Measurements from ENCODE around the gene TNFSF9.

DNA sequence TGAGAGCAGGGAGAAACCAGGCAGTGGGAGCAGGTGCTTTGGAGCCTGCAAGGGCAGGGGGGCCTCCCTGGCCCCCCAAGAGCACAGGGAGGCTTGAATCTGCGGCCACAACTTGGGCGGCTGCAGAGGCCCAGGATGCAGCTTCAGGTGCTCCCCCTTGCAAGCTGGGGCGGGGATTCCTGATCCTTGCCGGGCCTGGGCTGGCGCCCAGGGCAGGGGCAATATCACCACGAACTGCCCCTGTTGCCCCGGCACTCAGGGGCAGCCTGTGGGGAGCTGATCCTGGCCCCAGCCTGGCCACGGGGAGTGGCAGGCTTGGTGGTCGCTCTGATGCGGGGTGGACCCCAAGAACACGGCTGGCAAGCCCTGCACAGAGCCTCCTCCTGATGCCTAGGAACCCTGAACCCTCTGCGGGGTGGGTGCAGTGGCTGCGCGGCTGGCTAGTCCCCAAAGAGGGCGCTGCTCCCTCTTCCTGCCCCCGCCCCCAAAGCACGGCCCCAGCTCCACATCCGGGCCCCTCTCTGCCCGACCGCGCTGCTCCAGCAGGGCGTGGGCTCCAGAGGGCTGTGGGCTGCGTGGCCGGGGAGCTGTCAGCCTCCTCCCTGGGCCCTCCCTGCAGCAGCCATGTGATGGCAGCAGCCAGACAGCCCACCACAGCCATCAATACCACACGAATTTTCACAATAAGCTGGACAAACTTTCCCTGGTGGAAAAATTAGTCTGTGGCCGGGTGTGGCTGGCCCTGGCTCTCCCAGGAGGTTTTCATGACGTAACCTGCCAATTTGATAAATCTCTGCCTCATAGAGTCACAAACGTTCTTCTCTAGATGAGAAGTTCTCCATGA, 21.0 kb downstream of the TNFSF9 start:
- TF ChIP-seq CTCF (IDR thresholded peaks at IDR 0.05), result no peak
- TF ChIP-seq POLR2A (IDR thresholded peaks at IDR 0.05), result no peak

Data from right lobe of liver (tissue), 4 donors.